Upper lobe of left lung (tissue), 6 donors: ENCODE measurements around the gene GP2. TPM values are rescaled to one million over a fixed set of nuclear protein-coding genes. Genes with fewer than 3 reads are reported as not detected.

ENCODE experiments used
- ATAC-seq, 2 donors: fragments of 200-7000 bp; cut with Tn5 transposase; one replicate each; pipeline ENCODE4 v1.9.1; 2022; ENCODE audit warnings: mild to moderate bottlenecking in 2 of 2, moderate library complexity in 2 of 2; ENCODE audit not compliant: low FRiP score in 2 of 2
- DNase-seq, 2 donors: peaks; one replicate each; pipeline ENCODE4 v3.0.0-alpha.2; 2019 to 2020
- H3K27ac ChIP-seq, 4 donors: fragments of 200-600 bp; sonication (generic); one replicate each; pipeline ENCODE4 v1.5.1; 2016 to 2019
- H3K27me3 ChIP-seq, 4 donors: fragments of 200-600 bp; sonication (generic); one replicate each; pipeline ENCODE4 v1.5.1; 2017 to 2019
- H3K36me3 ChIP-seq, 4 donors: fragments of 200-600 bp; sonication (generic); one replicate each; pipeline ENCODE4 v1.5.1; 2016 to 2019
- H3K4me1 ChIP-seq, 4 donors: fragments of 200-600 bp; sonication (generic); one replicate each; pipeline ENCODE4 v1.5.1; 2018 to 2019
- H3K4me3 ChIP-seq, 4 donors: fragments of 200-600 bp; sonication (generic); one replicate each; pipeline ENCODE4 v1.5.1; 2017 to 2019; ENCODE audit warnings: mild to moderate bottlenecking in 2 of 4, moderate library complexity in 1 of 4
- H3K9me3 ChIP-seq, 4 donors: fragments of 200-600 bp; sonication (generic); one replicate each; pipeline ENCODE4 v1.5.1; 2018 to 2019
- EP300 ChIP-seq, 4 donors: sonication (generic); formaldehyde crosslinking; IDR thresholded peaks; one replicate each; pipeline ENCODE4 v1.5.1; 2017; ENCODE audit warnings: antibody characterized with exemption in 4 of 4, control low read depth in 2 of 4
- POLR2A ChIP-seq, 4 donors: fragments of 450-650 bp; IDR thresholded peaks; one replicate each; pipeline ENCODE4 v1.5.1; 2016 to 2017; ENCODE audit warnings: antibody characterized with exemption in 4 of 4, mild to moderate bottlenecking in 2 of 4
- POLR2AphosphoS5 ChIP-seq, 2 donors: sonication (generic); formaldehyde crosslinking; IDR thresholded peaks; one replicate each; pipeline ENCODE4 v1.5.1; 2017; ENCODE audit warnings: antibody characterized with exemption in 2 of 2
- WGBS, 2 donors: methylation state at CpG; one replicate each; pipeline ENCODE4 v1.1.5; 2017 to 2018; 5-methylcytosine and 5-hydroxymethylcytosine counted together
- total RNA-seq, 6 donors: library from RNA; depleted of rRNA in 4 of 6; stranded (reverse); fragments of >200 nt in 4 of 6; gene quantifications; one replicate each; pipeline versions ENCODE4 v1.1.0 to v1.2.1, GENCODE V29; 2016 to 2021
- TF ChIP-seq, protein P1 (sequence below), 6 experiments: fragments of 450-650 bp in 4 of 6; fragments of 200-600 bp in 2 of 6; sonication (generic) in 2 of 6; IDR thresholded peaks; one replicate each; pipeline ENCODE4 v1.5.1; 2016 to 2019; ENCODE audit warnings: antibody characterized with exemption in 6 of 6
- donor health status: DM: no; HTN: no; CAD: no; lungs with moderate emphysema.
- donor health status: DM: no; HTN: yes; CAD: no; lungs with severe emphysema.

GP2 gene
- total RNA-seq, 6 donors from 2014 or later = 0.39 to 15.4 (median 4.9) TPM; not detected in 2

GRCh38 chr16:20331635-20332034, 4.3 kb upstream of the GP2 start:
- Histone ChIP-seq H3K4me1 (no peaks in the 10 kb centered on the region), H3K27me3 (no peaks in the 10 kb centered on the region), H3K9me3 (no peaks in the 10 kb centered on the region), H3K27ac (no peak overlapping the region), H3K36me3 (no peaks in the 10 kb centered on the region), H3K4me3 (no peak overlapping the region)
- TF ChIP-seq POLR2A (IDR thresholded peaks at IDR 0.05) = no peak
- DNase-seq (no peak), ATAC-seq (no peak)
- 83 to 94% methylated on average over 5 of the region's 5 CpGs for WGBS, 2 donors

- ATAC-seq = no peak
- no peaks in the 10 kb centered on the region for H3K4me1 ChIP-seq
- H3K4me3 ChIP-seq = no peak overlapping the region
- H3K9me3 ChIP-seq = no peaks in the 10 kb centered on the region
- no peak for DNase-seq
- WGBS, 2 donors = 64 to 74% methylated on average over 5 of the region's 5 CpGs
- H3K27me3 ChIP-seq = no peaks in the 10 kb centered on the region
- no peaks in the 10 kb centered on the region for H3K36me3 ChIP-seq
- H3K27ac ChIP-seq = no peak overlapping the region
- TF ChIP-seq POLR2AphosphoS5 (IDR thresholded peaks at IDR 0.05) (no peak), EP300 (IDR thresholded peaks at IDR 0.05) (no peak), POLR2A (IDR thresholded peaks at IDR 0.05) (no peak)
- TF ChIP-seq, protein P1, sequence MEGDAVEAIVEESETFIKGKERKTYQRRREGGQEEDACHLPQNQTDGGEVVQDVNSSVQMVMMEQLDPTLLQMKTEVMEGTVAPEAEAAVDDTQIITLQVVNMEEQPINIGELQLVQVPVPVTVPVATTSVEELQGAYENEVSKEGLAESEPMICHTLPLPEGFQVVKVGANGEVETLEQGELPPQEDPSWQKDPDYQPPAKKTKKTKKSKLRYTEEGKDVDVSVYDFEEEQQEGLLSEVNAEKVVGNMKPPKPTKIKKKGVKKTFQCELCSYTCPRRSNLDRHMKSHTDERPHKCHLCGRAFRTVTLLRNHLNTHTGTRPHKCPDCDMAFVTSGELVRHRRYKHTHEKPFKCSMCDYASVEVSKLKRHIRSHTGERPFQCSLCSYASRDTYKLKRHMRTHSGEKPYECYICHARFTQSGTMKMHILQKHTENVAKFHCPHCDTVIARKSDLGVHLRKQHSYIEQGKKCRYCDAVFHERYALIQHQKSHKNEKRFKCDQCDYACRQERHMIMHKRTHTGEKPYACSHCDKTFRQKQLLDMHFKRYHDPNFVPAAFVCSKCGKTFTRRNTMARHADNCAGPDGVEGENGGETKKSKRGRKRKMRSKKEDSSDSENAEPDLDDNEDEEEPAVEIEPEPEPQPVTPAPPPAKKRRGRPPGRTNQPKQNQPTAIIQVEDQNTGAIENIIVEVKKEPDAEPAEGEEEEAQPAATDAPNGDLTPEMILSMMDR (IDR thresholded peaks at IDR 0.05) = no peak
Observed at GRCh38 chr16:20329392-20330138, 2.3 kb upstream of the GP2 start.

- ATAC-seq = no peak
- no peaks in the 10 kb centered on the region for H3K4me1 ChIP-seq
- no peaks in the 10 kb centered on the region for H3K9me3 ChIP-seq
- H3K27ac ChIP-seq = no peak overlapping the region
- WGBS, 2 donors = 62 to 63% methylated on average over 3 of the region's 3 CpGs
- H3K4me3 ChIP-seq = no peak overlapping the region
- no peaks in the 10 kb centered on the region for H3K27me3 ChIP-seq
- TF ChIP-seq POLR2AphosphoS5 (IDR thresholded peaks at IDR 0.05) (no peak), POLR2A (IDR thresholded peaks at IDR 0.05) (no peak), EP300 (IDR thresholded peaks at IDR 0.05) (no peak)
- TF ChIP-seq, protein P1 (IDR thresholded peaks at IDR 0.05) = no peak
- no peak for DNase-seq
- H3K36me3 ChIP-seq = no peaks in the 10 kb centered on the region
Observed at GRCh38 chr16:20326321-20326720, 992 bp downstream of the GP2 start.

- no peak for TF ChIP-seq POLR2A (IDR thresholded peaks at IDR 0.05)
- no peak for TF ChIP-seq EP300 (IDR thresholded peaks at IDR 0.05)
- no peak for TF ChIP-seq POLR2AphosphoS5 (IDR thresholded peaks at IDR 0.05)
- TF ChIP-seq, protein P1 (IDR thresholded peaks at IDR 0.05) = no peak
- no peak for ATAC-seq
- 51 to 54% methylated on average over 3 of the region's 3 CpGs for WGBS, 2 donors
Observed at GRCh38 chr16:20325005-20325404, 2.3 kb downstream of the GP2 start.

DNA sequence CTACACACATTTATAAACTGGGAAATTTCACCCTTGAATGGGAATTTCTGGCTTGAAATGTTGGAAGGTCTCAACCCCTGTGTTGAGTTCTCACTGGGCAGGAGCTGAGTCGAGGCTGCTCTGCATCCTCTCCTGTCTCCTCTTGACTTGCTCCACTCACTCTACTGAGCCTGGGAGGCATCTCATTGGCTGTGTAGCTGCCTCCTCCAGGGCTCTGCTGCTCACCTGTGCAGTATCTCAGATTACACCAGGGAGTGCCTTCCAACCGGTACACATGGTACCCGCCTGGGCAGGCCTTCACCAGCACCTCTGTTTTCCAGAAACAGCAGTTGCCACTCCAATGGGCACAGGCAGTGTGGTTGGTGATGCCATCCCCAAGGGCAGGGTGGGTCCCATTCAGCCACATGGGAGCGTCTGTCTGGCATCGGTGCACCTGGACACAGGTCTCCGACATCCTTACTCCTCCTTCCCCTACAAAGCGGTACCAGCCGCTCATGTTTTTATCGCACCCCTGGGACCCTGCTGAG, 3.7 kb downstream of the GP2 start:
- Histone ChIP-seq H3K27ac (no peak overlapping the region), H3K4me3 (no peak overlapping the region), H3K4me1 (no peaks in the 10 kb centered on the region), H3K9me3 (no peaks in the 10 kb centered on the region), H3K27me3 (no peaks in the 10 kb centered on the region), H3K36me3 (no peaks in the 10 kb centered on the region)
- ATAC-seq = no peak
- DNase-seq = no peak
- no peak for TF ChIP-seq POLR2AphosphoS5 (IDR thresholded peaks at IDR 0.05)
- no peak for TF ChIP-seq POLR2A (IDR thresholded peaks at IDR 0.05)
- TF ChIP-seq, protein P1 (IDR thresholded peaks at IDR 0.05) = no peak
- TF ChIP-seq EP300 (IDR thresholded peaks at IDR 0.05) = no peak
- WGBS, 2 donors = 73 to 84% methylated on average over 9 of the region's 9 CpGs

More at GRCh38 chr16:20325005-20325404, 2.3 kb downstream of the GP2 start:
- Histone ChIP-seq H3K27ac (no peak overlapping the region), H3K36me3 (no peaks in the 10 kb centered on the region), H3K27me3 (no peaks in the 10 kb centered on the region), H3K4me1 (no peaks in the 10 kb centered on the region), H3K9me3 (no peaks in the 10 kb centered on the region), H3K4me3 (no peak overlapping the region)
- DNase-seq = no peak
